Right lobe of liver (tissue), 6 donors: ENCODE measurements around the gene DNAH8. TPM values are rescaled to one million over a fixed set of nuclear protein-coding genes. Genes with fewer than 3 reads are reported as not detected.

Source experiments
- ATAC-seq, 4 donors: fragments of 200-7000 bp; cut with Tn5 transposase; one replicate each; pipeline ENCODE4 v1.9.1; 2020; ENCODE audit warnings: mild to moderate bottlenecking in 4 of 4, moderate library complexity in 4 of 4
- DNase-seq, 3 donors: peaks; one replicate each; pipeline ENCODE4 v3.0.0-alpha.2; 2020
- H3K27ac ChIP-seq, 3 donors: fragments of 200-600 bp; one replicate each; pipeline ENCODE4 v1.8.0; 2022
- H3K27me3 ChIP-seq, 2 donors: fragments of 200-600 bp; one replicate each; pipeline ENCODE4 v1.8.0; 2022
- H3K36me3 ChIP-seq, 4 donors: fragments of 200-600 bp; sonication (generic) in 1 of 4; one replicate each; pipeline versions ENCODE4 v1.5.1 to v1.8.0; 2017 to 2022; ENCODE audit warnings: control low read depth in 1 of 4
- H3K4me1 ChIP-seq, 4 donors: fragments of 200-600 bp; sonication (generic) in 1 of 4; one replicate each; pipeline versions ENCODE4 v1.5.1 to v1.8.0; 2017 to 2022; ENCODE audit warnings: control low read depth in 1 of 4
- H3K4me3 ChIP-seq, 3 donors: fragments of 200-600 bp; one replicate each; pipeline ENCODE4 v1.8.0; 2022
- H3K9me3 ChIP-seq, 4 donors: fragments of 200-600 bp; sonication (generic) in 1 of 4; one replicate each; pipeline versions ENCODE4 v1.5.1 to v1.8.0; 2017 to 2022; ENCODE audit warnings: control low read depth in 1 of 4
- POLR2A ChIP-seq: fragments of 450-650 bp; IDR thresholded peaks from one replicate; pipeline ENCODE4 v1.6.1; 2017; ENCODE audit warnings: antibody characterized with exemption, mild to moderate bottlenecking
- WGBS: methylation state at CpG from one replicate; pipeline ENCODE4 v1.1.6; 2018; ENCODE audit warnings: low coverage, low lambda C conversion rate; ENCODE audit not compliant: insufficient coverage; ENCODE audit errors: missing lambda C conversion rate; 5-methylcytosine and 5-hydroxymethylcytosine counted together
- intact Hi-C, 2 donors: fragments of 100-400 bp; cut with DNase I; formaldehyde crosslinking; loops; one replicate each; pipeline versions ENCODE4 v1.11.2 to v1.14.1; 2022
- total RNA-seq, 6 experiments: library from RNA; depleted of rRNA in 2 of 6; stranded (reverse); fragments of >200 nt in 2 of 6; fragmentation: NEBNext Ultra II Directional in 3 of 6; extraction: Animal tissue kit (Norgen Biotek cat#: 25700) in 3 of 6; gene quantifications; one replicate each; pipeline versions ENCODE4 v1.1.0 to v1.2.4, GENCODE V29; 2016 to 2023
- TF ChIP-seq, protein P1 (sequence below), 4 donors: fragments of 200-600 bp in 3 of 4; fragments of 450-650 bp in 1 of 4; IDR thresholded peaks; one replicate each; pipeline versions ENCODE4 v1.5.1 to v1.8.0; 2016 to 2022; ENCODE audit warnings: antibody characterized with exemption in 4 of 4, mild to moderate bottlenecking in 2 of 4
- donor health status: DM: no; HTN: yes; CAD: no.
- donor health status: DM: no; HTN: no; CAD: no.
- donor health status: DM: no; HTN: no; CAD: no.
- donor health status: DM: no; HTN: yes; CAD: no.
- donor health status: DM: no; HTN: yes; CAD: no.

The DNAH8 gene
- total RNA-seq, 6 experiments from 2014 or later: 0.02 TPM; not detected in 5

DNA sequence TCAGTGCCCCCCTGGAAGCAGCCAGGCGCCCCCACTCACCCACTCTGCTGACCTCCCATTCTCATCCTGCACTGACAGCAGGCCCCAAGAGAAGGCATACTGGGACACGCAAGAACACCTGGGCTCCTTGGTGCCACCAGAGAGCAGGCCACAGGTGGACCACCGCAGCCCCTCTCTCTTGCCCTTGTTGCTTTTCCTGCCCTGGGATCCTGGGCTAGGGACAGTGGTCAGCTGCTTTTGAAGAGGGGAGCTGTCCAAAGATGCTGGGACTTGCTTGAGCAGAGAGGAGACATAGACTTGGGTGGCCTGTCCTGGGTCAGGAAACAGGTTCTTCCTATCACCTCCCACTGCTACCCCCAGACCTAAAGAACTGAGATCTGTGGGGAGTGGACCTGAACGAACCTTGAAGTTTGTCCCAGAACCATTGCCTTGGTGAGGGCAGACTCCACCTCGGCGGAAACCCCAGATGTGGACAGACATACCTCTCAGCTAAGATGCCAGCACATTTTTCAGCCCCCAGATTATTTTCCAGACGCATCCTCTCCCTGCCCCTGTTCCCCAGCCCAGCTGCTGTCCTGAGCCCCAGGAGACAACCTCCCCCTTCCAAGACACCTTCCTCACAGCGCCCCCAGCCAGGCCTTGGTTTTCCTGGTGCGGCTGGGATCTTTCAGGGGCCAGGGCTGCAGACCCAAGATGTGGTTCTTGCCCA lies 334.6 kb downstream of the DNAH8 start:
- no peak for ATAC-seq
- DNase-seq: no peak
- no peaks in the 10 kb centered on the region for H3K36me3 ChIP-seq
- peaks cover 0 to 7% (median 0%) of the 10 kb centered on the region in 4 donors for H3K4me1 ChIP-seq
- H3K9me3 ChIP-seq: no peaks in the 10 kb centered on the region
- no peaks in the 10 kb centered on the region for H3K27me3 ChIP-seq
- intact Hi-C loops: no loop called here
- no peak overlapping the region for H3K27ac ChIP-seq
- no peak for TF ChIP-seq POLR2A
- TF ChIP-seq, protein P1, sequence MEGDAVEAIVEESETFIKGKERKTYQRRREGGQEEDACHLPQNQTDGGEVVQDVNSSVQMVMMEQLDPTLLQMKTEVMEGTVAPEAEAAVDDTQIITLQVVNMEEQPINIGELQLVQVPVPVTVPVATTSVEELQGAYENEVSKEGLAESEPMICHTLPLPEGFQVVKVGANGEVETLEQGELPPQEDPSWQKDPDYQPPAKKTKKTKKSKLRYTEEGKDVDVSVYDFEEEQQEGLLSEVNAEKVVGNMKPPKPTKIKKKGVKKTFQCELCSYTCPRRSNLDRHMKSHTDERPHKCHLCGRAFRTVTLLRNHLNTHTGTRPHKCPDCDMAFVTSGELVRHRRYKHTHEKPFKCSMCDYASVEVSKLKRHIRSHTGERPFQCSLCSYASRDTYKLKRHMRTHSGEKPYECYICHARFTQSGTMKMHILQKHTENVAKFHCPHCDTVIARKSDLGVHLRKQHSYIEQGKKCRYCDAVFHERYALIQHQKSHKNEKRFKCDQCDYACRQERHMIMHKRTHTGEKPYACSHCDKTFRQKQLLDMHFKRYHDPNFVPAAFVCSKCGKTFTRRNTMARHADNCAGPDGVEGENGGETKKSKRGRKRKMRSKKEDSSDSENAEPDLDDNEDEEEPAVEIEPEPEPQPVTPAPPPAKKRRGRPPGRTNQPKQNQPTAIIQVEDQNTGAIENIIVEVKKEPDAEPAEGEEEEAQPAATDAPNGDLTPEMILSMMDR (IDR thresholded peaks at IDR 0.05): no peak
- H3K4me3 ChIP-seq: no peak overlapping the region
- WGBS: 76% methylated on average over 4 of the region's 9 CpGs

DNA sequence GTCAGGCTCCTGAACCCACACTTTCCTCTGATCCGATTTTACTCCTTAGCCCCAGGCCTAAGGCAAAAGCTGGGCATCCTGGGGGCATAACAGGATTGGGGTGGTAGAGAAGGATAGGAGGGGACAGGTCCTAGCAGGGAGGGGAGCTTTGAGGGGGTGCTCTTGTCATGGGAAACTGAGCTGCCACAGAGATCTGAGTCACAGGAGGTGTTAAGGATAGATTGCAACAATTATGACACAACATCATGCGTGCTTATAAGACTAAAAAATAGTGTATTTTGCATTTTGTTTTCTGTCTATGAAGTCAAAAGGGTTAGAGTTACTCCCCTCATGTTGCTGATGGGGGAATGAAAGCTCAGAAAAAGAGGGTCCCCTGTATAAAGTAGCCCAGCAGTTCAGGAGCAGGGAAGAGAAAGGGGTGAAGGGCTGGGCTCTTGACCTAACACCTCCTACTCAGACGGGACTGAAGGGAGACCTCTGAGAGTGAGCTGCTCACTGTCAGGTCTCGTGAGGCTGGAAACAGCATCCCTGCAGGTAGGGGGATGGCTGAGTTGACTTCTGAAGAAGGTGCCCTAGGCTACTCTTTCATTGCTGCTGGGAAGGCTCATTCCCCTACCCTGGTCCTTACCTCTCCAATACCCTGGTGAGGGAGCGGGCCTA lies 335.5 kb downstream of the DNAH8 start:
- ATAC-seq: no peak
- no peaks in the 10 kb centered on the region for H3K9me3 ChIP-seq
- H3K4me1 ChIP-seq: peaks cover 0 to 7% (median 0%) of the 10 kb centered on the region in 4 donors
- no peak overlapping the region for H3K4me3 ChIP-seq
- no peak overlapping the region for H3K27ac ChIP-seq
- 67% methylated on average over 4 of the region's 5 CpGs for WGBS
- DNase-seq: no peak
- H3K27me3 ChIP-seq: no peaks in the 10 kb centered on the region
- H3K36me3 ChIP-seq: no peaks in the 10 kb centered on the region
- TF ChIP-seq POLR2A: no peak
- TF ChIP-seq, protein P1 (IDR thresholded peaks at IDR 0.05): no peak
- intact Hi-C loops: no loop called here

DNA sequence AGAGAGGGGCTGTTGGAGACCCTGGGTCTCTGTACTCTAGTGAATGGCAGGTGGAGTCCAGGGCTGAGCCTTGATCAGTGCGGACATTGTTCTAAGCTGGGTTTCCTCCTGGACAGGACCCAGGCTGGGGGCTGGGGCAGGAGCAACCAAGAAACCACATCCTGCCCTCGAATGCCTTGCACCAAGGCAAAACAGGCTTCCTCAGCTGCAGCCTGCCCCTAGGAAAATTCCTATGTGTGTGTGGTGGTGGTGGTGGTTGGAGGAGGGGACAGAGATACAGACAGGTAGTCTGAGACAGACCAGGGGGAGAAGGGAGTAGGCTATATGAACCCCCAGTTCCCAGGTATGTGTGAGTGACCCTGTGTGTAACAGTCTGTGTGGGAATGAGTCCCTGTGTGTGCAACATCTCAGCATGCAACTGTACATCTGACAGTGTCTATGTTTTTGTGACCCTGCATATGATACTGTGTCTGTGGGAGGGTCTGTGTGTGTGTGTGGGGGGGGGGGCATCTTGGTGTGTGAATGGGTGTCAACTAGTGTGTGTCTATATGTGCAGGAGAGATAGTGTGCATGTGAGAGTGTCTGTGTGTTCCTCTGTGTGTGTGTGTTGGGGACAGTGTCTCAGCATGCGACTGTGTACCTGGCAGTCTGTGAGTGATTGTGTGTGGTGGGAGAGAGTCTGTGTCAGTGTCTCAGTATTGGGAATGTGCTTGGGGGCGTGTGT lies 336.4 kb downstream of the DNAH8 start:
- intact Hi-C loops: no loop called here
- ATAC-seq (no peak), DNase-seq (no peak)
- 45% methylated on average over 4 of the region's 4 CpGs for WGBS
- Histone ChIP-seq H3K9me3 (no peaks in the 10 kb centered on the region), H3K27ac (no peak overlapping the region), H3K36me3 (no peaks in the 10 kb centered on the region), H3K4me1 (peaks cover 0 to 7% (median 0%) of the 10 kb centered on the region in 4 donors), H3K4me3 (no peak overlapping the region), H3K27me3 (no peaks in the 10 kb centered on the region)
- TF ChIP-seq, protein P1 (IDR thresholded peaks at IDR 0.05): no peak
- TF ChIP-seq POLR2A: no peak

DNA sequence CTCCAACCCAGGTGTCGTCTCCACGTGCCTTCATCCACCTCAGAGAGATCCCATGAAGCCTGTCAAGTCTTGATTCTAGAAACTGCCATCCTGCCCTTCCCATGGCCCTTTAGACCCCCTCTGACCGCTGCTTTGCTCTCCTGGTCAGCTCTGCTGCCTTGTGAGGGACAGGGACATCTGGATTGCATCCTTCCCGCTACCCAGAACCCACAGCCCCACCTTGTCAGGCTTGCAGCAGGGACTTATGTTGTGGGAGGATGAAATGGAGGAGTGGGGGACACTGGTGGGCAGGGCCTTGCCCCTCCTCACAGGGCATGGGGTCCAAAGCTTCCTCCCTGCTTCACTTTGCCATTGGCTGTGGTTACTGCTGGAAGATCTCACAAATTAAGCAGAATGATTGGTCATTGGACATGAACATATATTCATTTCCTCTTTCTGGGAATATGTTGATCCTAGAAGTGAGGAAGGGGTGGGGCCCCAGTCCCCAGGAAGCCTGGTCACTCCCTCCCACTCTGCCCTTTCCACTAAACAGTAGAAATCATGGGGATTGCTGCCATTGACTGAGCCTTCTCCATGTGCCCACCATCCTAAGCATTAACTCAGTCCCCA lies 338.0 kb downstream of the DNAH8 start:
- no peaks in the 10 kb centered on the region for H3K36me3 ChIP-seq
- ATAC-seq (no peak), DNase-seq (no peak)
- no peaks in the 10 kb centered on the region for H3K9me3 ChIP-seq
- no peak overlapping the region for H3K27ac ChIP-seq
- TF ChIP-seq POLR2A: no peak
- TF ChIP-seq, protein P1 (IDR thresholded peaks at IDR 0.05): no peak
- intact Hi-C loops: no loop called here
- H3K4me3 ChIP-seq: no peak overlapping the region
- no peaks in the 10 kb centered on the region for H3K27me3 ChIP-seq
- peaks cover 0 to 7% (median 0%) of the 10 kb centered on the region in 4 donors for H3K4me1 ChIP-seq
- 47% methylated on average over 2 of the region's 4 CpGs for WGBS
